ENCODE results near the gene NSUN3.

The NSUN3 gene

DNA sequence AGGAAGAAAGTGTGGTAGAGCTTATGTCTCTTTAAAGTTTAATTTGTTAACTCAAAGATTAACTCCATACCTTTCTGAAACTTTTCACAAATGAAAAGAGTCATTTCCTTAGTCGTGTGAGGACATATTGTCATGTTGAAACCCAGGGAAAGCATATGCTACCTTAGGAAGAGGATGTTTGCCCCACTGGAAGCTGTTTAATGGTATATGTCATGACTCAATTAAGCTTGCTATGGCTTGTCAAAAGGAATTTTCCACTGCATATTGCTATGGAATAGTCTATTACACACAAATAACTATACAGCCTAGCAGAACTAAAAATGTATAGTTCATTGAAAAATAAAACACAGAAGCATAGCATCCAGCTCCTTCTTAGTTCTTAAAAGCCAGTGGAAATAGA, 69.9 kb downstream of the NSUN3 start:
- DNase-seq (ENCODE audit: low spot score), result no peak
- Histone ChIP-seq H3K4me3 (ENCODE audit: severe bottlenecking) (no peak overlapping the region), H3K9me3 (ENCODE audit: severe bottlenecking) (no peaks in the 10 kb centered on the region), H3K27ac (ENCODE audit: poor library complexity, severe bottlenecking) (peak overlapping the region; percentile 44), H3K27me3 (ENCODE audit: insufficient read depth, poor library complexity, severe bottlenecking) (no peaks in the 10 kb centered on the region), H3K4me1 (ENCODE audit: insufficient read depth, poor library complexity, severe bottlenecking) (peaks cover 15% of the 10 kb centered on the region), H3K36me3 (ENCODE audit: low read depth) (no peaks in the 10 kb centered on the region)
- ATAC-seq (ENCODE audit: low read depth), result peak; percentile 92
- TF ChIP-seq, protein P1, sequence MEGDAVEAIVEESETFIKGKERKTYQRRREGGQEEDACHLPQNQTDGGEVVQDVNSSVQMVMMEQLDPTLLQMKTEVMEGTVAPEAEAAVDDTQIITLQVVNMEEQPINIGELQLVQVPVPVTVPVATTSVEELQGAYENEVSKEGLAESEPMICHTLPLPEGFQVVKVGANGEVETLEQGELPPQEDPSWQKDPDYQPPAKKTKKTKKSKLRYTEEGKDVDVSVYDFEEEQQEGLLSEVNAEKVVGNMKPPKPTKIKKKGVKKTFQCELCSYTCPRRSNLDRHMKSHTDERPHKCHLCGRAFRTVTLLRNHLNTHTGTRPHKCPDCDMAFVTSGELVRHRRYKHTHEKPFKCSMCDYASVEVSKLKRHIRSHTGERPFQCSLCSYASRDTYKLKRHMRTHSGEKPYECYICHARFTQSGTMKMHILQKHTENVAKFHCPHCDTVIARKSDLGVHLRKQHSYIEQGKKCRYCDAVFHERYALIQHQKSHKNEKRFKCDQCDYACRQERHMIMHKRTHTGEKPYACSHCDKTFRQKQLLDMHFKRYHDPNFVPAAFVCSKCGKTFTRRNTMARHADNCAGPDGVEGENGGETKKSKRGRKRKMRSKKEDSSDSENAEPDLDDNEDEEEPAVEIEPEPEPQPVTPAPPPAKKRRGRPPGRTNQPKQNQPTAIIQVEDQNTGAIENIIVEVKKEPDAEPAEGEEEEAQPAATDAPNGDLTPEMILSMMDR (IDR thresholded peaks at IDR 0.05; ENCODE audit: poor library complexity, severe bottlenecking), result no peak

DNA sequence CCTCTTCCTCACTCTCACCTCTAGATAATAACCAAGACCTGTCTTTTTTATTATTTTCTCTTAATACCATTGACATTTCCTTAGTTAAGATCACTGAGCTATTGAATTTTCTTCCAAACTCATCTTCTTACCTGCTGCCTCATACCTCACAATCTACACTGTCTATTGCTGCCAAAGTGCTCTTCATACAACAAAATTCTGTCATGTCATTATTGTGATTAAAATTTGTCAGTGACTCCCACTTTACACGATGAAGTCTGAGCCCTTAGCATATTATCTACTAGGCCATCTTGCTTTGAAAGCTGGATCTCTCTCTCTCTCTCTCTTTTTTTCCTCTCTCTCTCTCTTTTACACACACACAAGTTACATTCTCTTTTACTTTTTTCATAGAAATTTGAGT, 73.3 kb downstream of the NSUN3 start:
- TF ChIP-seq, protein P1 (IDR thresholded peaks at IDR 0.05; ENCODE audit: poor library complexity, severe bottlenecking), result no peak
- no peaks in the 10 kb centered on the region for H3K9me3 ChIP-seq (ENCODE audit: severe bottlenecking)
- peaks cover 16% of the 10 kb centered on the region for H3K4me1 ChIP-seq (ENCODE audit: insufficient read depth, poor library complexity, severe bottlenecking)
- ATAC-seq (ENCODE audit: low read depth), result no peak
- no peak for DNase-seq (ENCODE audit: low spot score)
- no peak overlapping the region for H3K27ac ChIP-seq (ENCODE audit: poor library complexity, severe bottlenecking)
- H3K36me3 ChIP-seq (ENCODE audit: low read depth), result no peaks in the 10 kb centered on the region
- no peak overlapping the region for H3K4me3 ChIP-seq (ENCODE audit: severe bottlenecking)
- H3K27me3 ChIP-seq (ENCODE audit: insufficient read depth, poor library complexity, severe bottlenecking), result no peaks in the 10 kb centered on the region

DNA sequence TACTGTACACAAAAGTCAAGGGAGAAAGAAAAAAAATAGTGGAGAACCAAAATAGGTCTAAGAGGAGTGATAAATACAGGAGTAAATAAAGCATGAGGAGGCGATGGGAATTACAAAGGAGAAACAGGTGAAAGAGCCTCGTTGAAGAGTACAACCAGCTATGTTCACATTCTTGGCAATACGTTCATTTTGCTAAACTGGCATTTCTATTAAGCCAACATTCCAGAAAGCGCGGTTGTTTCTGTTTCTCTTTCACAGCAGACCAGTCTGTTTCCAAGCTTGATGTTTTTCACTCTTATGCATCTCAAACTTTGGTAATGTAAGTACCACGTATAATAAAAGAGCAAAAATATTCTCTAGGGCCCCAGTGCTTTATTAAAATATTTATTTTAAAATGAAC, 74.5 kb downstream of the NSUN3 start:
- DNase-seq (ENCODE audit: low spot score) (no peak), ATAC-seq (ENCODE audit: low read depth) (0 out of 3 replicates have a peak, but pooled peaks have one; percentile 28)
- no peak overlapping the region for H3K27ac ChIP-seq (ENCODE audit: poor library complexity, severe bottlenecking)
- TF ChIP-seq, protein P1 (IDR thresholded peaks at IDR 0.05; ENCODE audit: poor library complexity, severe bottlenecking), result no peak
- H3K9me3 ChIP-seq (ENCODE audit: severe bottlenecking), result no peaks in the 10 kb centered on the region
- peaks cover 16% of the 10 kb centered on the region for H3K4me1 ChIP-seq (ENCODE audit: insufficient read depth, poor library complexity, severe bottlenecking)
- no peaks in the 10 kb centered on the region for H3K36me3 ChIP-seq (ENCODE audit: low read depth)
- H3K27me3 ChIP-seq (ENCODE audit: insufficient read depth, poor library complexity, severe bottlenecking), result no peaks in the 10 kb centered on the region
- H3K4me3 ChIP-seq (ENCODE audit: severe bottlenecking), result no peak overlapping the region

DNA sequence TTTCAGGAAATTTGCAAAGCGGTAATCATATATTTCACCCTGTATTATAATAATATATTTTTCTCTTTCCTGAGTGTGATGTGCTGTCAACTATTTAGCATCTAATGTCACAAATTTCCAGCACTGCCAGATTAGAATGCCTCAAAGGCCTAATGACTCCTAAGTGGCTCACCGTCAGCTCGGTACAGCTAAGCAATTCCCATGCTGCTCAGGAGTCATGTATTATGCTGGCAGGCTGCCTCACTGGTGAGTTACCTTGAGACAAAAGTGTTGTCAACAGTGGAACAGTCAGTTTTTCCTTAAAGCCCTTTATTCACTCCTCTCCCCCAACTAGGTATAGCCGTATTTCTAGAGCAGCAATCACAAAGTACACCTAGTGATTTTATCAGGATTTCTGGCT, 83.6 kb downstream of the NSUN3 start:
- DNase-seq (ENCODE audit: low spot score), result no peak
- H3K36me3 ChIP-seq (ENCODE audit: low read depth), result no peaks in the 10 kb centered on the region
- TF ChIP-seq, protein P1 (IDR thresholded peaks at IDR 0.05; ENCODE audit: poor library complexity, severe bottlenecking), result no peak
- H3K4me3 ChIP-seq (ENCODE audit: severe bottlenecking), result no peak overlapping the region
- no peak overlapping the region for H3K27ac ChIP-seq (ENCODE audit: poor library complexity, severe bottlenecking)
- no peaks in the 10 kb centered on the region for H3K27me3 ChIP-seq (ENCODE audit: insufficient read depth, poor library complexity, severe bottlenecking)
- no peaks in the 10 kb centered on the region for H3K9me3 ChIP-seq (ENCODE audit: severe bottlenecking)
- peak; percentile 12; the same call in 1 of the 3 replicates for ATAC-seq (ENCODE audit: low read depth)
- H3K4me1 ChIP-seq (ENCODE audit: insufficient read depth, poor library complexity, severe bottlenecking), result no peaks in the 10 kb centered on the region

DNA sequence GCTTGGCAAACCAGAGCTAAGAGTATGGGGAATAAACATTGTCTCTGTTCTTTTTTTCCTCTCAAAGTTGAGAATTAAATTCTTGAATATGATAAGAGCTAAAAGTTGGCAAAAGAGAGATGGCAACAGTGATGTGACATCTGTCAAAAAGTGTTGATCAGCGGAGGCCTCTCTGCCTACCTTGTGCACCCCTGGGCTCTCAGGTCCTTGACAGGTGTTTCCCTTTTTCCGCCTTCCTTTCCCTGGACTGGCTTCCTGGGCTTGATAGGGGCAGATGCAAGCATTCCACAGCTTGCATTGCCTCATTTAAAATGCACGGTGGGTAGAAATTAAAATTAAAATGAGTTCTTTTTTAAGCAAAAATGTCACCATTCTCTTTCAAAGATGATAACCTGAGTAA, 84.2 kb downstream of the NSUN3 start:
- no peaks in the 10 kb centered on the region for H3K36me3 ChIP-seq (ENCODE audit: low read depth)
- no peaks in the 10 kb centered on the region for H3K27me3 ChIP-seq (ENCODE audit: insufficient read depth, poor library complexity, severe bottlenecking)
- TF ChIP-seq, protein P1 (IDR thresholded peaks at IDR 0.05; ENCODE audit: poor library complexity, severe bottlenecking), result no peak
- no peaks in the 10 kb centered on the region for H3K4me1 ChIP-seq (ENCODE audit: insufficient read depth, poor library complexity, severe bottlenecking)
- ATAC-seq (ENCODE audit: low read depth) (no peak), DNase-seq (ENCODE audit: low spot score) (no peak)
- H3K4me3 ChIP-seq (ENCODE audit: severe bottlenecking), result no peak overlapping the region
- H3K9me3 ChIP-seq (ENCODE audit: severe bottlenecking), result no peaks in the 10 kb centered on the region
- H3K27ac ChIP-seq (ENCODE audit: poor library complexity, severe bottlenecking), result no peak overlapping the region

Data from RWPE2 (cell line).